Prostate gland (tissue), 2 donors: ENCODE measurements around the gene C20orf144. TPM values are rescaled to one million over a fixed set of nuclear protein-coding genes. Genes with fewer than 3 reads are reported as not detected.
A peak's percentile ranks its signal among the peaks of the same experiment; 100 is the strongest.

Experiments used
- DNase-seq: peaks from one replicate; pipeline ENCODE4 v3.0.0-alpha.2; 2019; ENCODE audit warnings: low spot score
- H3K27ac ChIP-seq, 2 donors: fragments of 200-600 bp; sonication (generic); 2 replicates each; pipeline ENCODE4 v1.5.1; 2017 to 2019
- H3K27me3 ChIP-seq: fragments of 200-600 bp; sonication (generic); replicated peaks from 2 replicates; pipeline ENCODE4 v1.5.1; 2019; ENCODE audit not compliant: insufficient read depth
- H3K36me3 ChIP-seq, 2 donors: fragments of 200-600 bp; sonication (generic); 1 replicate in 1 of 2; 2 replicates in 1 of 2; pipeline versions ENCODE4 v1.5.1 to v1.8.1; 2017 to 2019
- H3K4me1 ChIP-seq: fragments of 200-600 bp; sonication (generic); replicated peaks from 2 replicates; pipeline ENCODE4 v1.5.1; 2019
- H3K4me3 ChIP-seq, 2 donors: fragments of 200-600 bp; sonication (generic); 2 replicates each; pipeline ENCODE4 v1.5.1; 2017 to 2019
- H3K9me3 ChIP-seq: fragments of 200-600 bp; sonication (generic); 2 replicates; pipeline ENCODE4 v1.5.1; 2017
- CTCF ChIP-seq, 4 experiments: fragments of 200-600 bp in 2 of 4; fragments of 450-650 bp in 2 of 4; sonication (generic) in 2 of 4; IDR thresholded peaks; 1 replicate in 3 of 4; 2 replicates in 1 of 4; pipeline ENCODE4 v1.5.1; 2016 to 2019; ENCODE audit warnings: antibody characterized with exemption in 4 of 4, mild to moderate bottlenecking in 2 of 4, moderate library complexity in 2 of 4
- POLR2A ChIP-seq: fragments of 450-650 bp; IDR thresholded peaks from one replicate; pipeline ENCODE4 v1.6.1; 2016; ENCODE audit warnings: antibody characterized with exemption, mild to moderate bottlenecking
- POLR2AphosphoS5 ChIP-seq: sonication (generic); formaldehyde crosslinking; IDR thresholded peaks from one replicate; pipeline ENCODE4 v1.6.1; 2017; ENCODE audit warnings: antibody characterized with exemption
- WGBS: methylation state at CpG from one replicate; pipeline ENCODE4 v1.1.5; 2018; 5-methylcytosine and 5-hydroxymethylcytosine counted together
- intact Hi-C: fragments of 100-400 bp; cut with DNase I; formaldehyde crosslinking; loops from one replicate; pipeline ENCODE4 v1.14.2; 2022
- total RNA-seq, 2 donors: library from RNA; depleted of rRNA; stranded (reverse); fragments of >200 nt; gene quantifications; one replicate each; pipeline ENCODE4 v1.1.0, GENCODE V29; 2016

C20orf144 gene
- total RNA-seq, 2 donors from 2014 or later, result 0.14 to 0.91 TPM

GRCh38 chr20:33681728-33682353 lies 19.7 kb downstream of the C20orf144 start:
- TF ChIP-seq POLR2AphosphoS5 (no peak), CTCF (IDR thresholded peaks at IDR 0.05) (no peak), POLR2A (no peak)
- H3K9me3 ChIP-seq, result no peaks in the 10 kb centered on the region
- no peak overlapping the region for H3K27ac ChIP-seq
- H3K4me3 ChIP-seq, result no peak overlapping the region
- no peaks in the 10 kb centered on the region for H3K27me3 ChIP-seq
- no peaks in the 10 kb centered on the region for H3K36me3 ChIP-seq
- no peak for DNase-seq
- H3K4me1 ChIP-seq, result no peaks in the 10 kb centered on the region
- intact Hi-C loops, result no loop called here
- 79% methylated on average over 9 of the region's 9 CpGs for WGBS

GRCh38 chr20:33684533-33685327 lies 22.6 kb downstream of the C20orf144 start:
- no peak for DNase-seq
- intact Hi-C loops, result no loop called here
- Histone ChIP-seq H3K27me3 (no peaks in the 10 kb centered on the region), H3K36me3 (no peaks in the 10 kb centered on the region), H3K4me1 (no peaks in the 10 kb centered on the region), H3K27ac (no peak overlapping the region), H3K9me3 (no peaks in the 10 kb centered on the region), H3K4me3 (no peak overlapping the region)
- WGBS, result 42% methylated on average over 10 of the region's 10 CpGs
- no peak for TF ChIP-seq POLR2A
- no peak for TF ChIP-seq CTCF (IDR thresholded peaks at IDR 0.05)
- no peak for TF ChIP-seq POLR2AphosphoS5

GRCh38 chr20:33685328-33686099 lies 23.4 kb downstream of the C20orf144 start:
- Histone ChIP-seq H3K9me3 (no peaks in the 10 kb centered on the region), H3K27ac (no peak overlapping the region), H3K4me3 (peak overlapping the region; percentile 36 to 39), H3K27me3 (no peaks in the 10 kb centered on the region), H3K36me3 (no peaks in the 10 kb centered on the region), H3K4me1 (no peaks in the 10 kb centered on the region)
- WGBS, result 3% methylated on average over 48 of the region's 53 CpGs
- no peak for DNase-seq
- intact Hi-C loops, result no loop called here
- TF ChIP-seq POLR2A, result no peak
- TF ChIP-seq CTCF (IDR thresholded peaks at IDR 0.05), result no peak
- TF ChIP-seq POLR2AphosphoS5, result no peak

DNA sequence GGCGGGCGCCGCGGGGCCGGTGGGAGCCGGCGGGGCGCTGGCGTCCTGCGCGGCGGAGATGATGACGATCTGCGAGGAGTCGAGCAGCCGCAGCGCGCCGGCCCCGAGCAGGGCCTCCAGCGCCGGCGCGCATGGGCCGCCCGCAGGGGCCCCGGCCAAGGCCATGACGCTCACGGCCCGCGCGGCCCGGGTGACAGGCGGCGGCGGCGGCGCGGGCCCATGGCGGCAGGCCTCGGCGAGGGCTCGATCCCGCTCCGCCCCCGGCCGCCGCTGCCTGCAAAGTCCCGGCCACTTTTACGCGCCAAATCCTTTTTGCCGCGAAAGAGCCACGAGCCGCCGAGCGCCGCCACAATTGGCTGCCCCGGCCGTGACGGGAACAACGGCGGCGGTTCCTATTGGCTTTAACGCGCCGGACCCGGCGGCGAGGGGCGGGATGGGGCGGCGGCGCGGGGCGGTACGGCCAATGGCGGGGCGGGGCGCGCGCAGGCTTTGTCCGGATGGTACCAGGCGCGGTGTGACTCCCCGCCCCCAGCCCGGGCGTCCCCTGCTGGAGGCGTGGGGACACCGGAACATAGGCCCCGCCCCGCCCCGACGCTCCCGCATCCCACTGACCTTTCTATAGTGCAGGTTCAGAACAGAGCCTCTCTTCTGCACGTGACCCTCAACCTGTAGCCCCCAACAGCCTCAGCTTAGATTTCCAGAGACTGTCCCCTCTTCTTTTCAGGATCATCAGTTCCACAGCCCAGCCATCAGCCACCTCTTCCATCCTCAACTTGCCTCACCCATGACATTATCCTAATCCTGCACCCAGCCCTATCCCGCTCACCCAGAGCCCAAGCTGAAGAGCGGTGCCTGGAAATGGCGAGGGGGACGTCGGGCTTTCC lies 24.2 kb downstream of the C20orf144 start, which contains the start of gene E2F1:
Gene E2F1, minus strand, starts transcription at position 286 of the 884 bp plus-strand sequence. Its CDS starts 121 bp downstream, at position 165.
- TF ChIP-seq POLR2AphosphoS5, result peak; percentile 82
- no peak for TF ChIP-seq POLR2A
- peak; percentile 21 to 86 (median 59) for TF ChIP-seq CTCF (IDR thresholded peaks at IDR 0.05)
- intact Hi-C loops, result no loop called here
- peak; percentile 95 for DNase-seq
- 4% methylated on average over 44 of the region's 101 CpGs for WGBS
- Histone ChIP-seq H3K4me3 (peak within 1 kb of the TSS; percentile 36 to 39), H3K9me3 (no peaks in the 10 kb centered on the region), H3K36me3 (no peaks in the 10 kb centered on the region), H3K4me1 (no peaks in the 10 kb centered on the region), H3K27ac (no peak within 1 kb of the TSS), H3K27me3 (no peaks in the 10 kb centered on the region)
